GM12874 (cell line): Measurements from ENCODE around the gene HOXD10.

Source experiments
- CTCF ChIP-seq: IDR thresholded peaks from 2 replicates; pipeline ENCODE4 v1.5.1; 2011; ENCODE audit warnings: low read depth, mild to moderate bottlenecking, control low read depth, low read length, moderate library complexity; ENCODE audit not compliant: insufficient read depth

The HOXD10 gene

GRCh38 chr2:176115883-176116813, at the start of gene HOXD10:
Gene HOXD10, plus strand, starts transcription at chr2:176116778. Its CDS starts 56 bp downstream, at chr2:176116834.
- TF ChIP-seq CTCF: no peak

- no peak for TF ChIP-seq CTCF
Observed at GRCh38 chr2:176067589-176068418, 48.8 kb upstream of the HOXD10 start.

- TF ChIP-seq CTCF: no peak
Observed at GRCh38 chr2:176068419-176068832, 48.2 kb upstream of the HOXD10 start.

- TF ChIP-seq CTCF: no peak
Observed at GRCh38 chr2:176071330-176072291, 45.0 kb upstream of the HOXD10 start.

- no peak for TF ChIP-seq CTCF
Observed at GRCh38 chr2:176072292-176072669, 44.3 kb upstream of the HOXD10 start.

- no peak for TF ChIP-seq CTCF
Observed at GRCh38 chr2:176072951-176073904, 43.4 kb upstream of the HOXD10 start.
